Mesenchymal stem cell (in vitro differentiated cells and primary cell): Measurements from ENCODE around the gene RNF40.

Experiments used
- DNase-seq: peaks from one replicate; pipeline ENCODE4 v3.0.0-alpha.2; 2013
- H2AFZ ChIP-seq: one replicate; pipeline ENCODE4 v1.6.1; 2013; ENCODE audit warnings: low read depth, mild to moderate bottlenecking, control low read depth, inconsistent platforms, low read length, moderate library complexity
- H2AK5ac ChIP-seq: 2 replicates; pipeline ENCODE4 v1.6.1; 2013; ENCODE audit warnings: low read length, moderate library complexity, mild to moderate bottlenecking, inconsistent platforms; ENCODE audit not compliant: severe bottlenecking
- H2BK120ac ChIP-seq: one replicate; pipeline ENCODE4 v1.6.1; 2013; ENCODE audit warnings: low read depth, mild to moderate bottlenecking, inconsistent platforms, low read length, moderate library complexity
- H2BK12ac ChIP-seq, 2 experiments: one replicate each; pipeline ENCODE4 v1.6.1; 2013; ENCODE audit warnings: inconsistent platforms in 2 of 2, low read length in 2 of 2, mild to moderate bottlenecking in 2 of 2, moderate library complexity in 2 of 2, control low read depth in 1 of 2
- H2BK15ac ChIP-seq: one replicate; pipeline ENCODE4 v1.6.1; 2013; ENCODE audit warnings: mild to moderate bottlenecking, low read depth, inconsistent platforms; ENCODE audit not compliant: poor library complexity, severe bottlenecking
- H2BK5ac ChIP-seq: 2 replicates; pipeline ENCODE4 v1.6.1; 2013; ENCODE audit warnings: low read depth, mild to moderate bottlenecking, low read length, control low read depth, inconsistent platforms; ENCODE audit not compliant: poor library complexity, severe bottlenecking
- H3K14ac ChIP-seq, 2 experiments: one replicate each; pipeline ENCODE4 v1.6.1; 2013; ENCODE audit warnings: inconsistent platforms in 2 of 2, low read length in 2 of 2, control low read depth in 1 of 2, mild to moderate bottlenecking in 1 of 2, moderate library complexity in 1 of 2
- H3K18ac ChIP-seq, 2 experiments: one replicate each; pipeline ENCODE4 v1.6.1; 2013; ENCODE audit warnings: inconsistent platforms in 2 of 2, low read length in 2 of 2, control low read depth in 1 of 2, low read depth in 1 of 2, mild to moderate bottlenecking in 1 of 2
- H3K23ac ChIP-seq, 2 experiments: one replicate each; pipeline ENCODE4 v1.6.1; 2013; ENCODE audit warnings: inconsistent platforms in 2 of 2, low read length in 2 of 2, mild to moderate bottlenecking in 2 of 2, moderate library complexity in 2 of 2, control low read depth in 1 of 2
- H3K27ac ChIP-seq: 2 replicates; pipeline ENCODE4 v1.5.1; 2013; ENCODE audit warnings: mild to moderate bottlenecking, moderate library complexity, low read length, control low read depth, inconsistent platforms; ENCODE audit not compliant: poor library complexity, severe bottlenecking
- H3K27me3 ChIP-seq, 2 experiments: 2 replicates each; pipeline versions ENCODE4 v1.6.1 to v1.7.0; 2013; ENCODE audit warnings: low read length in 2 of 2, mild to moderate bottlenecking in 2 of 2, moderate library complexity in 2 of 2, control low read depth in 1 of 2, inconsistent platforms in 1 of 2; ENCODE audit not compliant: control insufficient read depth in 1 of 2, insufficient read depth in 1 of 2
- H3K36me3 ChIP-seq, 2 experiments: 2 replicates each; pipeline versions ENCODE4 v1.6.1 to v1.7.0; 2013; ENCODE audit warnings: low read length in 2 of 2, control low read depth in 1 of 2, inconsistent platforms in 1 of 2, low read depth in 1 of 2, mild to moderate bottlenecking in 1 of 2; ENCODE audit not compliant: insufficient read depth in 2 of 2, control insufficient read depth in 1 of 2
- H3K4ac ChIP-seq, 2 experiments: one replicate each; pipeline ENCODE4 v1.6.1; 2013; ENCODE audit warnings: inconsistent platforms in 2 of 2, low read length in 2 of 2, mild to moderate bottlenecking in 2 of 2, moderate library complexity in 2 of 2, control low read depth in 1 of 2, low read depth in 1 of 2
- H3K4me1 ChIP-seq: 2 replicates; pipeline ENCODE4 v1.6.1; 2013; ENCODE audit warnings: low read depth, low read length, control low read depth; ENCODE audit not compliant: control insufficient read depth, insufficient read depth
- H3K4me2 ChIP-seq: 2 replicates; pipeline ENCODE4 v1.6.1; 2013; ENCODE audit warnings: low read length, mild to moderate bottlenecking, inconsistent platforms; ENCODE audit not compliant: poor library complexity, severe bottlenecking
- H3K4me3 ChIP-seq, 2 experiments: 2 replicates each; pipeline versions ENCODE4 v1.5.1 to v1.7.0; 2013; ENCODE audit warnings: low read length in 2 of 2, mild to moderate bottlenecking in 2 of 2, control low read depth in 1 of 2, low read depth in 1 of 2; ENCODE audit not compliant: insufficient read depth in 1 of 2
- H3K79me1 ChIP-seq: replicated peaks from 2 replicates; pipeline ENCODE4 v1.6.1; 2013; ENCODE audit warnings: mild to moderate bottlenecking, control low read depth, low read length, inconsistent platforms; ENCODE audit not compliant: poor library complexity, severe bottlenecking
- H3K9ac ChIP-seq: 2 replicates; pipeline ENCODE4 v1.7.0; 2013; ENCODE audit warnings: mild to moderate bottlenecking, low read length, moderate library complexity
- H3K9me3 ChIP-seq: 2 replicates; pipeline ENCODE4 v1.7.0; 2013; ENCODE audit warnings: mild to moderate bottlenecking, low read length; ENCODE audit not compliant: control insufficient read depth
- H4K8ac ChIP-seq: one replicate; pipeline ENCODE4 v1.6.1; 2013; ENCODE audit warnings: inconsistent platforms, mild to moderate bottlenecking, low read length, moderate library complexity
- H4K91ac ChIP-seq: one replicate; pipeline ENCODE4 v1.6.1; 2013; ENCODE audit warnings: mild to moderate bottlenecking, low read length, inconsistent platforms
- WGBS: methylation state at CpG from one replicate; pipeline ENCODE4 v1.1.7; 2013; ENCODE audit warnings: mixed read lengths; 5-methylcytosine and 5-hydroxymethylcytosine counted together

Gene RNF40

GRCh38 chr16:30723725-30724355, 38.3 kb upstream of the RNF40 start:
- Histone ChIP-seq H3K4me3 (no peak overlapping the region), H2BK12ac (no peak overlapping the region), H3K27me3 (no peaks in the 10 kb centered on the region), H2BK15ac (no peak overlapping the region), H3K23ac (no peak overlapping the region), H3K4ac (no peak overlapping the region), H3K9ac (no peak overlapping the region), H4K8ac (no peak overlapping the region), H2AK5ac (no peak overlapping the region), H3K4me1 (no peaks in the 10 kb centered on the region), H3K14ac (no peak overlapping the region), H3K27ac (no peak overlapping the region), H3K36me3 (peaks cover 72 to 96% of the 10 kb centered on the region in 2 experiments), H3K4me2 (no peak overlapping the region), H3K18ac (no peak overlapping the region), H2AFZ (no peak overlapping the region), H3K9me3 (no peaks in the 10 kb centered on the region), H4K91ac (no peak overlapping the region), H2BK120ac (no peak overlapping the region), H3K79me1 (peaks cover 58% of the 10 kb centered on the region), H2BK5ac (no peak overlapping the region)
- 98% methylated on average over 12 of the region's 12 CpGs for WGBS
- DNase-seq, result no peak

- no peak overlapping the region for H2BK120ac ChIP-seq
- no peak overlapping the region for H3K18ac ChIP-seq
- H3K4me3 ChIP-seq, result no peak overlapping the region
- H3K79me1 ChIP-seq, result peaks cover 57% of the 10 kb centered on the region
- DNase-seq, result no peak
- no peaks in the 10 kb centered on the region for H3K4me1 ChIP-seq
- H3K14ac ChIP-seq, result no peak overlapping the region
- H3K9me3 ChIP-seq, result no peaks in the 10 kb centered on the region
- H3K23ac ChIP-seq, result no peak overlapping the region
- no peak overlapping the region for H3K4me2 ChIP-seq
- H3K9ac ChIP-seq, result no peak overlapping the region
- H2BK15ac ChIP-seq, result no peak overlapping the region
- H2BK12ac ChIP-seq, result no peak overlapping the region
- no peak overlapping the region for H2AFZ ChIP-seq
- H4K8ac ChIP-seq, result no peak overlapping the region
- H4K91ac ChIP-seq, result no peak overlapping the region
- no peaks in the 10 kb centered on the region for H3K27me3 ChIP-seq
- H3K4ac ChIP-seq, result no peak overlapping the region
- no peak overlapping the region for H2BK5ac ChIP-seq
- H3K36me3 ChIP-seq, result peaks cover 73 to 98% of the 10 kb centered on the region in 2 experiments
- H3K27ac ChIP-seq, result no peak overlapping the region
- no peak overlapping the region for H2AK5ac ChIP-seq
- WGBS, result 98% methylated on average over 16 of the region's 23 CpGs
Measured at GRCh38 chr16:30724641-30725417, 37.3 kb upstream of the RNF40 start.

GRCh38 chr16:30725418-30725792, 36.7 kb upstream of the RNF40 start:
- Histone ChIP-seq H2BK5ac (no peak overlapping the region), H3K9ac (no peak overlapping the region), H3K79me1 (peaks cover 54% of the 10 kb centered on the region), H3K14ac (no peak overlapping the region), H3K4me1 (no peaks in the 10 kb centered on the region), H3K4me2 (no peak overlapping the region), H3K23ac (no peak overlapping the region), H2BK120ac (no peak overlapping the region), H4K8ac (no peak overlapping the region), H3K18ac (no peak overlapping the region), H3K27ac (no peak overlapping the region), H3K36me3 (peaks cover 70 to 97% of the 10 kb centered on the region in 2 experiments), H3K4ac (no peak overlapping the region), H3K27me3 (no peaks in the 10 kb centered on the region), H2AFZ (no peak overlapping the region), H2BK12ac (no peak overlapping the region), H4K91ac (no peak overlapping the region), H2BK15ac (no peak overlapping the region), H3K4me3 (no peak overlapping the region), H2AK5ac (no peak overlapping the region), H3K9me3 (no peaks in the 10 kb centered on the region)
- WGBS, result no CpG with 5 or more reads among the region's 3 CpGs
- no peak for DNase-seq

GRCh38 chr16:30728321-30728720, 33.8 kb upstream of the RNF40 start:
- H3K27ac ChIP-seq, result no peak overlapping the region
- no peak overlapping the region for H3K4me3 ChIP-seq
- DNase-seq, result no peak
- H3K4me2 ChIP-seq, result no peak overlapping the region
- H3K14ac ChIP-seq, result no peak overlapping the region
- H3K27me3 ChIP-seq, result no peaks in the 10 kb centered on the region
- no peak overlapping the region for H2BK5ac ChIP-seq
- no peak overlapping the region for H3K23ac ChIP-seq
- H4K91ac ChIP-seq, result no peak overlapping the region
- no peak overlapping the region for H3K4ac ChIP-seq
- H3K9ac ChIP-seq, result no peak overlapping the region
- H2BK120ac ChIP-seq, result no peak overlapping the region
- H2BK15ac ChIP-seq, result no peak overlapping the region
- H3K4me1 ChIP-seq, result peaks cover 2% of the 10 kb centered on the region
- no peaks in the 10 kb centered on the region for H3K9me3 ChIP-seq
- H3K79me1 ChIP-seq, result peaks cover 39% of the 10 kb centered on the region
- H2AK5ac ChIP-seq, result no peak overlapping the region
- peaks cover 64 to 96% of the 10 kb centered on the region in 2 experiments for H3K36me3 ChIP-seq
- H4K8ac ChIP-seq, result no peak overlapping the region
- no peak overlapping the region for H2AFZ ChIP-seq
- H3K18ac ChIP-seq, result no peak overlapping the region
- WGBS, result 99% methylated on average over 4 of the region's 6 CpGs
- no peak overlapping the region for H2BK12ac ChIP-seq
